Activated gamma-delta T cell (primary cell): ENCODE data around the gene RTN4.

Source experiments
- DNase-seq: peaks from one replicate; lab custom pipeline; 2025; lab: John Stamatoyannopoulos, UW

RTN4 gene

DNA sequence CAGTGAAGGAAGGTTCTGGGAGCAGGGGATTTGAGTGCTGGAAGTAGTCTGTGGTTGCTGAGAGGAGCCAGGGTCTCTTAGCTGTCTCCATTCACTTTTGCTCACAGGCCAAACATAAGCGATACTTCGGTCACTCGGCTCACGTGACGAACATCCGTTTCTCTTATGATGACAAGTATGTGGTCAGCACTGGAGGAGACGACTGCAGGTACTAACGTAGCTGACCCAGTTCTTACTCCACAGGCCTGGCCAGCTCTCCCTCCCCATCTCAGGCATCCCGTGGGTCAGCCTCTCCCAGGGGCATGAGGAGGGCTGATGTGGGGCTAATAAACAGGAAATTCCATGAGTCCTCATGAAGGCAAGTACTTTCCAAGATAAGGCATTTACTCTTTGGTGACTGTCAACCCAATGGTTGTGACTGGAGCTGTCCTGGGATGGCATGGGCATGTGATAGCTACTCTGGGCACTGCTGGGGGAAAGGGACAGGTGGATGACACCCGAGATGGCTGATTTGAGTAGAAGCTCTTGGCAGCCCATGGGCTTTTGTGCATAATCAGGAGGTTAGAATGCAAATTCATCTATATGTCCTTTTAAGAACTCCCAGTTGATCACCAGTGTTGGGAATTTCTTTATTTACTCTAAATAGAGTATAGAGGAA, 81.6 kb downstream of the RTN4 start:
- DNase-seq = no peak

DNA sequence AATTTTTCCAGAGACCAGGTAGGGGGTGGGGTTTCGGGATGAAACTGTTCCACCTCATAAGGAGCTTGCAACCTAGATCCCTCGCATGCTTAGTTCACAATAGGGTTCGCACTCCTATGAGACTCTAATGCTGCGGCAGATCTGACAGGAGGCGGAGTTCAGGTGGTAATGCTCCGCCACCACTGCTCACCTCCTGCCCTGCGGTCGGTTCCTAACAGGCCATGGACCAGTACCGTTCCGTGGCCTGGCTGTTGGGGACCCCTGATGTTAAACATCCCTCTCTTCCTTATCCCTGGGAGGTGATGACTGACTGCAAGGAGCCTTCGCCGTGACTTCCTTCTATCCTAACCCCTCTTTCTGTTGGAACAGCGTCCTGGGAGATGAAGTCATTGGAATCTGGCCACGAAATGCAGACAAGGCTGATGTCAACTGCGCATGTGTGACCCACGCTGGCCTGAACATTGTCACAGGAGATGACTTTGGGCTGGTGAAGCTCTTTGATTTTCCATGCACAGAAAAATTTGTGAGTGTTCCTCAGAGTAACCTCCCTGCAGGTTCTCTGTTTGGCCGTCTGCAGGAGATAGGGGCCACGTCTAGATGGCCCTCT, 82.4 kb downstream of the RTN4 start:
- no peak for DNase-seq

DNA sequence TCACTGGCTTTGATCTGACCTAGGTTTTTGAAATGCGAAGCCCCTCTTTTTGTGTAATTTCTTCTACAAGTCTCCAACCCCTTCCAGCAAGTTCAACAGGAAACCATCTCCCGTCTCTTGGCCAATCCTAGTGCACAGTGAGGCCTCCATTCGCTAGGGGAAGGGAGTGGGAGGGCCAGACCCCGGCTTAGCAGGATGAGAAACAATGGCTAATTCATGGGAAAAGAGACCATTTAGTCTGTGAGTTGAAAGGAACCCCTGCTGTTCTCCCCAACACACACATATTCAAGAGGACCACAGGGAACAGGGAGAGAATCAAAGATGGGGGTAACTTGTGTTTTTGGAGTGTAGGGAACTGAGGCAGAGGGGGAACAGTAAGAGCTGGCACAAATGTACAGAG, 83.0 kb downstream of the RTN4 start:
- no peak for DNase-seq

DNA sequence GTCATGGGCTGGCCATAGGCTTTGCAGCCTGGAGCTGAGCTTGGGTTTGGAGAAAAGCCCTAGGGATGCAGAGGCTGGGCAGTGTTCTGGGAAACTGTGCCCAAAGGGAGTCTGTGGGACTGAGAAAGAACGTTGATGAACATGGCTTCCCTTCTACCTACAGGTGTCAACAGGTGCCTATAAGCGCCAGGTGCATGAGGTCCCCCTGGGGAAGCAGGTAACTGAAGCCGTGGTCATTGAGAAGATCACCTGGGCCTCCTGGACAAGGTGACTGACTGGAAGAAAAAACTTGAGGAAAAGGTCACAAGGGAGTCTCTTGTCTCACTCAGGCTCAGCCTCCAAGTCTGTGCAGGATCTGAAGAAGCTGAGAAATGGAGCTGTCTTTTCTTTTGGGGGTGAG, 83.4 kb downstream of the RTN4 start:
- DNase-seq = no peak

DNA sequence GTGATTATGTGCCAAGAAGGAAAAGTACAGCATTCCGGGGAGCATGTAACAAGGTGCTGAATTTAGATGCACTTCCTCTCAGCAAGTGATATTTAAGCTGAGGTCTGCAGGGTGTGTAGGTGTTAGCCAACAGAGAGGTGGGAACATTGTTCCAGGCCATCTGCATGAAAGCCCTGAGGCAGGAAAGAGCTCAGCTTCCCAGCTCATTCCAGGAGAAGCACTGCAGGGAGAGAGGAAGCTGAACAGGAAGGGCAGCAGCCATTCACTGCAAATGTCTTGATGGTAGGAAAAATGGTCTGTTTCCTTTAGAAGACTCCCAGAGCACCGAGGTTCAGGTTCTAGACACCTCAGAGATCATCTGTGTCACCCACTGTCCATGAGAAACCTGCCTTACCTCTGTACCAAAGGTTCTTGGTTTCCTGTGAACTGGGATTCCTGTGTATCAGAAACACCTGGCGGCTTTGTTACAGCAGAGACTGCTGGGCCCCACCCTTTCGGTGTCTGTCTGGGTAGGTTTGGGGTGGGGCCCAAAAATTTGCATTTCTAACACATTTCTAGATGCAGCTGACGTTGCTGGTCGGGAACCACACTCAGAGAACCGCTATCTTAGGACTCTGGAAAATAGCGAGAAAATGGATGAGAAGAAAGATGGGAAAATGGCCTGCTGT, 84.0 kb downstream of the RTN4 start:
- DNase-seq = no peak

DNA sequence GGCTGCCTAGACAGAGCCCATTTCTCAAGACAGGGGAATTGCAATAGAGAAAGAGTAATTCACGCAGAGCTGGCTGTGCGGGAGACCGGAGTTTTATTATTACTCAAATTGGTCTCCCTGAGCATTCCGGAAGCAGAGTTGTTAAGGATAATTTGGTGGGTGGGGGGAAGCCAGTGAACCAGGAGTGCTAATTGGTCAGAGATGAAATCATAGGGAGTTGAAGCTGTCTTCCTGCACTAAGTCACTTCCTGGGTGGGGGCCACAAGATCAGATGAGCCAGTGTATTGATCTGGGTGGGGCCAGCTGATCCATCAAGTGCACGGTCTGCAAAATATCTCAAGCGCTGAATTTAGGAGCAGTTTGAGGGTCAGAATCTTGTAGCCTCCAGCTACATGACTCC, 84.8 kb downstream of the RTN4 start:
- no peak for DNase-seq

DNA sequence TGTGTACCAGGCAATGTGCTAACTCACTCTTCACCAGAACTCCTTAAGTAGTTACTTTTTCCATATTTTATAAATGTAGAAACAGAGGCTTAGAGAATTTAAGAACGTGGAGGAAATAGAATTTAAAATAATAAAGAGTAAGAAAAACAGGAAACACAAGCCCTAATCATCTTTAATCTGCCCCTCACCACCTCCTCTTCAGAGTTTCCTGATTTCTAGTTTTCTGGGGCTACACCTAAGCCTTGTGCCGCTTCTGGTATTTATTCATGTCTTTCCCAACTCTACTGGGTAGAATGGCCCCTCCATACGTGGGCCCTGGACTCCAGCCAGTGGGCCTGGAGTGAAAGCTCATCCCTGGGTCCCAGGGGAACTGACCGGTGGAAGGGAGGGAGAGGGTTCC, 85.4 kb downstream of the RTN4 start:
- DNase-seq = no peak

DNA sequence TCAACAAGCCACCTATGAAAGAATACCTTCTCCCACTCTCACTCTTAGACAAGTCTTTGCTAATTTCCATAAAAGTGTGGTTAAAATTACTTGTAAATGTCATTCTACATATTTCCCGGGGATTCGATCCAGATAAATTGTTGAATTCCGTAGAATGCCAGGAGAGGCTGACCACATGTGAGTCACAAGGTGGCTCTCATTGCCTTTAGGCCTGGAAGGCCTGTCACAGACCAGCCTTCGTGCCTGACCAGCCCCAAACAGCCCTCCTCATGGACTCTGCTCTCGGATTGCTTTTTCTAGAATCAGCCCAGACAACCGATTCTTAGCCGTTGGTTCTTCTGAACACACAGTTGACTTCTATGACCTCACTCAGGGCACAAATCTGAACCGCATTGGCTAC, 86.0 kb downstream of the RTN4 start:
- DNase-seq = no peak

DNA sequence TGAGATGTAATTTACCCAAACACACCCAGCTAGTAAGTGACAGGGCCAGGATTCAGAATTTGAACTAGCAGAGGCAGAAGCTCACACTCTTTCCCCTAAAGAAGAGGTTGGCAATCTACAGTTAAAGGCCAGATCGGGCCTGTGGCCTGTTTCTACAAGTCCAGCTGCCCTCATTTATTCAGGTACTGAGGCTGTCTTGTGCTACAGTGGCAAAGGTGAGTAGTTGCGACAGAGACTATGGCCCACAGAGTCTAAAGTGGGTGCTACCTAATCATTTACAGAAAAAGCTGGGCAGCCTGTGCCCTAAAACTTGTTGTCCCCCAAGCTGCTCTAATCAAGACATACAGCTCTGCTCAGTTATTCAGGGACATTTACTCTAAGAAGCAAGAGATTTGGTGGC, 86.8 kb downstream of the RTN4 start:
- no peak for DNase-seq

DNA sequence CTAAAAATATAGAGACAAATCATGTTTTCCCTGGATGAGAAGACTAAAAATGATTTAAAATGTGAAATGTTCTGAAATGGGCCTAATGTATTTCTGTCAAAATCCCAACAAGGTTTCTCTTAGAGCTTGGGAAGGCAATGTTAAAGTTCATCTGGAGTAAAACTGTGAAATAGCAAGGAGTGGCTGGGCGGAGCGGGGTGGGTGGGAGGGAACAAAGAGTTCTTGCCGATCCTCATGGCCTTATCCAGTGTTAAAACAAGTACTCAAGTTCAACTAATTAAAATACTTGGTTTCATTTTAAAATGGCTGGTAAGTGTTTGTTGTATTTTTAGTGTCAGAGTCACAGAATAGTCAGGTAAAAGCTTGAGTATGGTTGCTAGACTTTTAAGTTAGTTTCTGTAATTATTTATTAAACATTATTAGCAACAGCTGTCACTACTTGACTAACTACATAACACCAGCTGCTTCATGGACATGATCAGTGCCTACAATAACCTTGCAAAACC, 87.3 kb downstream of the RTN4 start:
- no peak for DNase-seq

DNA sequence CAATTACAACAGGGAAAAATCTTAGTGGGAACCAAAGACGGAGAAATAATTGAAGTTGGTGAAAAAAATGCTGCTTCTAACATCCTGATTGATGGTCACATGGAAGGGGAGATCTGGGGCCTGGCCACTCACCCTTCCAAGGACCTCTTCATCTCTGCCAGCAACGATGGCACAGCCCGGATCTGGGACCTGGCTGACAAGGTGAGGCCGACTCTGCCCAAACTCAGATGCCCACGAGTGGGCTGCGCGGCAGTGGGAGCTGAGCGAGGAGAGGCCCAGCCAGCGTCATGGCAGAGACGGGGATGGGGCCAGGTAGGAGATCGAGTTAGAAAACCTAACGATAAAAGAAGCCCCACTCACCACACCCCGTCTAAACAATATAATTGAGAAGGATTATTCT, 87.7 kb downstream of the RTN4 start:
- no peak for DNase-seq

DNA sequence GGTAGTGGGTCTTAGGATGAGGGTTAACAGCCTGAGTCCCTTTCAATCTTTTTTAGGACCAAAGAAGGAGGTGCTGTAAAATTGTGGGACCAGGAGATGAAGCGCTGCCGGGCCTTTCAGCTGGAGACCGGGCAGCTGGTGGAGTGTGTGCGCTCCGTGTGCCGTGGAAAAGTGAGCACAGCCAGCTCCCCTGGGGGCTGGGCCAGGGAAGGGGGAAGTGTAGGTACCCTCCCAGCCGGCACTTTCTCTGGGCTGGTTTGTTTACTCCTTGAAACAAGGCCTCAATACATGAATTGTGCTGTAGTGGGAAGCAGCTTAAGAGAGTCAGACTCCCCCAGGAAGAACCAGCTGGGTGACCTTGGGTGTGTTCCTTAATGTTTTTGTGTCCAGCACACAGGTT, 90.1 kb downstream of the RTN4 start:
- DNase-seq = no peak

DNA sequence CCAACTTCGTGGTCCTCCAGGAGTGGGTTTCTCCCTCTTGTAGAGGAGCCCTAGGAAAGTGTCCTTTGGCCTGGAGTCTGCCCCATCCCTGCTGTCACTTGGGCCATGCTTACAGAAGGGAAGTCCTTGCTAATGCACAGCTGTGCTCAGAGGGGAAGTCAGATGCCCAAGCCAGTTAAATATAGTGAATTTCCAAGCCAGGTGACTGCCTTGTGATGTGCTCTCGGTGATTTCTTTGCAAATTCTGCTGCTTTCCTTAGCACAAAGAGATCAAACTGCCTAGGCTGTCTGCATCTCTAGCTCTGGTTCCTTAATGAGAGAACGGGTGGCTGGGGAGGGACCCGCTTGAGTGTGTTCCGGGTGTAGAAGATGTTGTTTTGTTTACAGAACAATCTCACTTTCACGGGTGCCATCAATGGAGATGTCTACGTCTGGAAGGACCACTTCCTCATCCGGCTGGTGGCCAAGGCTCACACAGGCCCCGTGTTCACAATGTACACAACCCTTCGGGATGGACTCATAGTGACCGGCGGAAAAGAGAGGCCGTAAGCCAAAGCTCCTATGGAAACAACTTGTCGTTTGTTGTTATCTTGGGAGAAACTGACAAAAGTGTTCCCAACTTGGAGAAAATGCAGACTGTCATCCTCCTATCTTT, 91.4 kb downstream of the RTN4 start:
- no peak for DNase-seq

DNA sequence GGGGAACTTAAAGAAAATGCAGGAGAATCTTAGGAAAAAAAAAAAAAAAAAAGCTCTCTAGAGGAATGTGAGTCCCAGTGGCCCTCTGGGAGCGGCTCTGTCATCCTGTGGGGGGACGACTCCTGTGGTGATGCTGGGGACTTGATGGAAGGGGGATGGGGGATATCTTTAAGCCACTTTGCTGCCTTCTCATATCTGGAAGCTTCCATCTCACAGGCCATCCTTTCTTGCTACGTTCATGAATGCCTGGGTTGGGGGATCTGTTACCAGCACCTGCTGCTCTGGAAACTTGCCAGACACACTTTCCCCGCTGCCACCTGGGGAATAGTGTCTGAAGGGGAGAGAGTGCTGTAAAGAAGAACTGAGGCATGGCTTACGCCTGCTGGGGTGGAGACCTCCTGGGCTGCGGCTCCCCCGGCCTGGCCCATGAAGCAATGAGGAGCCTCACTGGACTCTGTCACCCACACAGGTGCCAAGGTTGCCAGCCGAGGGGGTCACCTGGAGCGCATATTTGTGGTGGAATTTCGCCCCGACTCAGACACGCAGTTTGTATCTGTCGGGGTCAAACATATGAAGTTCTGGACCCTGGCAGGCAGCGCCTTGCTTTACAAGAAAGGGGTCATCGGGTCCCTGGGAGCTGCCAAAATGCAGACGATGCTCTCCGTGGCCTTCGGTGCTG, 92.8 kb downstream of the RTN4 start:
- DNase-seq = no peak

DNA sequence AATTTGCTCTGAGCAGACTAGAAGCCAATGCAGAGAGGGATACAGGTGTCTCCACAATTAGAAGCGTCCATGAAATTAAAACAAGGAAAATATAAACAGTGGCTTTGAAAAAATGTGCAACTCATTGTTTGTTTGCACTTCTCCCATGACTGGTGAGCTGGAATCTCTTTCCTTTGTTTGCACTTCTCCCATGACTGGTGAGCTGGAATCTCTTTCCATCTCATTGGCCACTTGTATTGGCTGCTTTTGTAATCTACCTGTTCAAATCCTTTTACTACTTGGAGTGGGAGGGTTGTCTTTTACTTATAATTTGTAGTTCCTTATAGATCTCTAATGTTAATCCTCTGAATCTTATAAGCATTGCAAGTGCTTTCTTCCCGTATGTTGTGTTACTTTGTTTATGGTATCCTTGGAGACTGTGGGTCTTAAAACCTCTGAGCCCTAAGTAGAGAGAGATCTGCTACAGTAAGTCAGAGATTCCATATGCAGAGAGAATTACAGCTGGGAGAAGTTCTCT, 94.1 kb downstream of the RTN4 start:
- DNase-seq = no peak

DNA sequence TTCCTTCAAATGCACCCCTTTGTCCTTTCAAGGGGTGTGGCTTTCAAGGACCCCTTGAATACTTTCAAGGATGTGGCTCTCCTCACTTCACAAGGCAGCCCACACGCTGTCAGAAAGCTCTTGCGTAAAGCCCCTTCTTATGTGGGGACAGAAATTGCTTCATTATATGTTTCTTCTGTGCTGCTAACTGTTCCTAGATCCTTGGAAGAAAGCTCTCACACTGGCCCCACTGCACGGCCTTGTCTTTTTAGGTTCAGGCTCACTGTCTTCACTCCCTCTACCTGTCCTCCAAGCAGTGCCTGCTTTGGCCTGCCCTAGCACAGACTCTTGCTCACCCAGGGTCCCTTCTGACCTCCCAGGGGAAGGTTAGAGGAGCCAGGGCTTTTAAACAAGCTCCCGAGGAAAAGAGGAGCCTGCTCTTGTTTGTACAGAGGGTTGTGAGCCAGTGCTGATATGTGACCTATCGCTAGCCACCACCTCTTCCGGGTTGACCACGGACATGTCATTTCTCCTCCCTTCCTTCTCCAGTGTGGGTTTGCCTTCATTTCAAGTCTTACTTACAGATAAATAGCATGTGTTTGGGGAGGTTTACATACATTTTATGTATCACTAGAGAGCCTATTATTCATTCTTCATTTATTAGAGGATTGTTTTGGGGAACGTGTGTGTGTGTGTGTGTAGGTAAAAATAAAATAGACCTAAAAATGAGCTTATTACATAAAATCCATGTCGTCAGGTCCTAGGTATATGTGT, 94.7 kb downstream of the RTN4 start:
- DNase-seq = no peak

DNA sequence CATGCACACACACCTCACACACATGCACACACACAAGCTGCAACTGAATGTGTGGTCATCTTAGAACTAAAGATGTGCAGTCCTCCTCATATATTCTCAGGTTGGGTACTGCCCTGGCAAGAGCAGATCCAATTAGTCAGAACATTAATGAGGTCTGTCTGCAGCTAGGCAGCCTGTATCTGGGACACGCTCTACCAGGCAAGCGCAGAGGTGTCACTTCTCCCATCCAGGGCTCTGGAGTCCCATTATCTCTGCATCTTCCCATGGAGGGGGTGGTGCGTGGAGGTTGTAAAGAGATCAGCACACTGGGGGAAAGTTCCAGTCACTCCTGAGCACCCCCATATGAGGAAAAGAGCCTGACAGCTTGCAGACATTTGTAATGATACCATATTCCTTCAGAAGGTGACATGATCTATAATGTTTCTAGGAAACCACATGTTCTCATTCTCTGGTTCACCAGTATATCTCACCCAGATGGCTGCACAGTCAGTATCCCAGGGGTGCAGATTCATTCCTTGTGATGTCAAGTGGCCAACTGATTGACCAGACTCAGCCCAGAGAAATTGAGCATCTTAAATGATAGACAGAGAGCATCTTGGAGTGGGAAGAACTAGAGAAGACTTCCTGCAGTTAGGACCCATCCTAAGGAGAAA, 95.4 kb downstream of the RTN4 start:
- no peak for DNase-seq

DNA sequence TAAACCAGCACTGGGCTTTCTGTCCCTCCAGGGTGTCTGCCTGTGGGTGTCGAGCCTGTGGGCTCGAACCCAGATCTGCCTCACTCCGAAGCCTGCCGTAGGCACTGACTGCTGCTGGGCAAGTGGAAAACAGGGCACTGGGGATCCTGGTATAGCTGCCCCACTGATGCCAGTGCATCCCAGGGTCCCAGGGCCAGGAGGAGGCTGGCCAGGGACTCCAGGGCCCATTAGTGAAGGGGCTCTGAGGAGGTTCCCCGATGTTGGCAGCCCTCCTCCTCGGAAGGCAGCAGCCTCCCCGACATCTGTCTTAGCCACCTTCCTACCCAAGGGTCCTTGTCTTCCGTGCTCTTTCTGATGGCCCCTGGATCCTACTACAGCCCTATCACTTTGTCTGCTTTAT, 96.1 kb downstream of the RTN4 start:
- DNase-seq = no peak

DNA sequence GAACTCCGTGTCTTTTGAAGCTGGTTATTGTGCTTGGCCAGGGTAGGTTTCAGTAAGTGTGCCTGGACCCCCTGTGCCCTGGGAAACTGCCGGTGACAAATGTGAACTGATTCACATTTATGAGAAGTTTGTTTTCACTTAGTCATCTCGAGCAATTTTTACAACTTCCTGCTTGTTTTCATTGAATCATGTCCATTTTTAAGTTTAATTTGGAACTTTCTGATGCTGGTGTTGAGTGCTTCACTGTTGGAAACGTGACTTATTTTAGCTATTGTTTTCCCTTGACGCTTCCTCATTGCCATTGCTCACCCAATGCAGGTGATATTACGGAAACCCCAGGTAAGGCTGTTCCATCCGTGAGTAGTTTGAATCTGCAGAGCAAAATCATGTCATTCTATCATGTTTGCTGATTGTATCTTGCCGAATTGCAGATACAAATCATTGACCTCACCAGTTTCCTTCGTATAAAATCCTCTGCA, 97.2 kb downstream of the RTN4 start:
- no peak for DNase-seq

DNA sequence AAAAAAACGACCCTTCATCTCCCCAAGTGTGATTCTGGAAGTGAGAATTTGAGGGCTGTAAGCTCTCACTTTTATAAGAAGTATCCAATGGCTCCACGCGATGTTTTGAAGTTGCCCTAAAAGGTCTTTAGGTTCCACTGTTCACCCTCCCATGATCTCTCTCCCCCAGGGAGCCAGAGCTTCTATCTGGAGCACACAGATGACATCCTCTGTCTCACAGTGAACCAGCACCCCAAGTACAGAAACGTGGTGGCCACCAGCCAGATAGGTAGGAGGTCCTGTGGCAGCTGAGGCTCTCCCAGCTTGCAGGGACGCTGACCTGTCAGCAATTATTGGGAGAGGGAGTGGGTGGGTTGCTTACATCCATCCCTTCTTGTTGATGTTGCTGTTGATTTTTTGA, 97.8 kb downstream of the RTN4 start:
- DNase-seq = no peak

DNA sequence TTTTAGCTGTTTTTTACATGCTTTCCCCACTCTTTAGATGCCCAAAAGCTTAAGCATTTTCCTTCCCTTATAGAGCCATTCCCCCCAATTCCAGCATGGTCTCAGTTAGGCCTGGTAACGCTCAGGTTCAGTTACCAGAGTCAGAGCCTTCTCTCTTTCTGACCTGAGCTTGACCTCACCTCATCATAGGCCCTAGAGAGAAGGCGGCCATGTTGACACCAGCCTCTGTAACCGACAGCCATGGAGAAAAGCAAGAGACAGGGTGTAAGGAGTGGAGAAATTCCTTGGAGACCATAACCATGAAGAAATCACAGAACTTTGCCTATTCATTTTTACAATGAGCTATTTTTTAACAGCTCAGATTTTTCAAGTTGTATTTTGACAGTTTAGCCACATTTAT, 99.4 kb downstream of the RTN4 start:
- no peak for DNase-seq
